Endothelial cell of umbilical vein (primary cell): ENCODE results near the gene STYX. TPM values are rescaled to one million over a fixed set of nuclear protein-coding genes. Genes with fewer than 3 reads are reported as not detected.

ENCODE experiments used
- BruUV-seq: library from RNA; stranded (reverse); fragments of 400-500 nt; replicated peaks from 2 replicates; lab custom pipeline; 2021; lab: Mats Ljungman, UMichigan
- CTCF ChIA-PET: fragments of 300-600, 350-600 bp; sonication (Branson Sonifier 250); formaldehyde crosslinking; loops from one replicate; lab custom pipeline; 2021; ENCODE audit warnings: antibody characterized with exemption, inconsistent platforms; lab: Charles Lee
- POLR2A ChIA-PET: fragments of 300-600, 350-600 bp; sonication (Branson Sonifier 250); formaldehyde crosslinking; loops from one replicate; lab custom pipeline; 2021; ENCODE audit warnings: antibody characterized with exemption, inconsistent platforms; lab: Charles Lee
- DNase-seq: peaks from one replicate; pipeline ENCODE4 v3.0.0-alpha.2; 2011; ENCODE audit warnings: low read depth, low spot score
- FAIRE-seq: peaks from 2 replicates; lab custom pipeline; 2011; peaks lifted over from hg19 to GRCh38; lab: Jason Lieb, UNC
- H2AFZ ChIP-seq: 2 replicates; pipeline ENCODE4 v1.6.0; 2012; ENCODE audit warnings: low read depth, low read length, control low read depth, inconsistent platforms
- H3K27ac ChIP-seq: 2 replicates; pipeline ENCODE4 v1.5.1; 2011; ENCODE audit warnings: low read depth, mild to moderate bottlenecking, control low read depth, low read length, moderate library complexity; ENCODE audit not compliant: insufficient read depth
- H3K27me3 ChIP-seq, 2 experiments: 2 replicates each; pipeline versions ENCODE4 v1.6.0 to v1.6.1; 2011; ENCODE audit warnings: low read length in 2 of 2, mixed read lengths in 1 of 2; ENCODE audit not compliant: control insufficient read depth in 2 of 2, insufficient read depth in 2 of 2
- H3K36me3 ChIP-seq, 2 experiments: 2 replicates in 1 of 2; 3 replicates in 1 of 2; pipeline ENCODE4 v1.5.1; 2011; ENCODE audit warnings: low read length in 2 of 2, mild to moderate bottlenecking in 1 of 2, moderate library complexity in 1 of 2; ENCODE audit not compliant: control insufficient read depth in 2 of 2, insufficient read depth in 2 of 2; ENCODE audit errors: extremely low read depth in 1 of 2
- H3K4me1 ChIP-seq: 3 replicates; pipeline ENCODE4 v1.5.1; 2011; ENCODE audit warnings: mild to moderate bottlenecking, low read length; ENCODE audit not compliant: control insufficient read depth, insufficient read depth; ENCODE audit errors: extremely low read depth
- H3K4me2 ChIP-seq: 2 replicates; pipeline ENCODE4 v1.6.1; 2011; ENCODE audit warnings: low read length, control low read depth, mixed read lengths; ENCODE audit not compliant: insufficient read depth
- H3K4me3 ChIP-seq, 3 experiments: fragments of 200-600 bp in 1 of 3; sonication (generic), shearing (Covaris generic) in 1 of 3; replicated peaks in 1 of 3; 2 replicates each; pipeline ENCODE4 v1.5.1; 2011 to 2016; ENCODE audit warnings: control low read depth in 3 of 3, low read length in 3 of 3, mild to moderate bottlenecking in 2 of 3, inconsistent platforms in 1 of 3, low read depth in 1 of 3, moderate library complexity in 1 of 3; ENCODE audit not compliant: insufficient read depth in 1 of 3
- H3K79me2 ChIP-seq: 2 replicates; pipeline ENCODE4 v1.6.0; 2012; ENCODE audit warnings: low read length, inconsistent platforms; ENCODE audit not compliant: control insufficient read depth, insufficient read depth
- H3K9ac ChIP-seq: replicated peaks from 2 replicates; pipeline ENCODE3; 2011; ENCODE audit warnings: low read length, control low read depth; ENCODE audit not compliant: insufficient read depth; ENCODE audit errors: extremely low read depth
- H3K9me1 ChIP-seq: replicated peaks from 3 replicates; pipeline ENCODE4 v1.6.0; 2011; ENCODE audit warnings: mild to moderate bottlenecking, low read length; ENCODE audit not compliant: control insufficient read depth, insufficient read depth; ENCODE audit errors: extremely low read depth
- H3K9me3 ChIP-seq: replicated peaks from 2 replicates; pipeline ENCODE4 v1.5.1; 2012; ENCODE audit warnings: low read length, inconsistent platforms; ENCODE audit not compliant: control insufficient read depth, insufficient read depth
- H4K20me1 ChIP-seq: replicated peaks from 2 replicates; pipeline ENCODE3; 2011; ENCODE audit warnings: mild to moderate bottlenecking, low read length; ENCODE audit not compliant: control insufficient read depth, insufficient read depth; ENCODE audit errors: extremely low read depth
- EZH2 ChIP-seq: IDR thresholded peaks from 2 replicates; pipeline ENCODE4 v1.6.1; 2012; ENCODE audit warnings: borderline replicate concordance, low read depth, mild to moderate bottlenecking, moderate library complexity, low read length, inconsistent platforms; ENCODE audit not compliant: severe bottlenecking
- FOS ChIP-seq: IDR thresholded peaks from 2 replicates; pipeline ENCODE4 v1.6.1; 2011; ENCODE audit warnings: mild to moderate bottlenecking, low read length, moderate library complexity, borderline replicate concordance; ENCODE audit not compliant: insufficient read depth
- GATA2 ChIP-seq: IDR thresholded peaks from 2 replicates; pipeline ENCODE4 v1.7.0; 2011; ENCODE audit warnings: low read depth, mild to moderate bottlenecking, moderate library complexity, mixed read lengths, low read length; ENCODE audit not compliant: insufficient read length, insufficient read depth
- JUN ChIP-seq: IDR thresholded peaks from 2 replicates; pipeline ENCODE4 v1.6.1; 2011; ENCODE audit warnings: borderline replicate concordance, low read depth; ENCODE audit not compliant: insufficient read length, insufficient read depth
- MAX ChIP-seq: IDR thresholded peaks from 2 replicates; pipeline ENCODE4 v1.6.1; 2011; ENCODE audit not compliant: insufficient read depth, insufficient read length
- MYC ChIP-seq: IDR thresholded peaks from one replicate; pipeline ENCODE4 v1.6.1; 2011; ENCODE audit warnings: mild to moderate bottlenecking, low read depth, low read length
- POLR2A ChIP-seq: IDR thresholded peaks from 2 replicates; pipeline ENCODE4 v1.6.1; 2012; ENCODE audit warnings: low read depth, mild to moderate bottlenecking, control low read depth, low read length
- POLR2AphosphoS5 ChIP-seq: IDR thresholded peaks from 2 replicates; pipeline ENCODE4 v1.6.1; 2012; ENCODE audit warnings: low read depth, mild to moderate bottlenecking, control low read depth, low read length, moderate library complexity; ENCODE audit not compliant: insufficient read depth
- dilution Hi-C: fragments of 300-500 bp; cut with MboI; formaldehyde crosslinking; loops from one replicate; pipeline ENCODE4 v1.15.0; 2019; ENCODE audit warnings: low sequenced_read_pairs; ENCODE audit not compliant: extremely low pct_ligation_motif_present
- intact Hi-C: fragments of 100-400 bp; cut with micrococcal nuclease; formaldehyde crosslinking; loops from one replicate; pipeline ENCODE4 v1.10.0; 2022
- polyA plus RNA-seq, 4 experiments: library from polyadenylated mRNA; depleted of rRNA in 3 of 4; stranded (reverse) in 3 of 4; unstranded in 1 of 4; fragments of >200 nt; gene quantifications; 2 replicates each; pipeline versions ENCODE4 v1.2.1 to v1.2.3, GENCODE V29; 2011 to 2012; ENCODE audit warnings: missing spikeins in 1 of 4
- total RNA-seq: library from RNA; stranded (reverse); gene quantifications from 2 replicates; pipeline ENCODE4 v1.2.3, GENCODE V29; 2021
- TF ChIP-seq, protein P1 (sequence below), 2 donors: IDR thresholded peaks; 1 replicate in 1 of 2; 2 replicates in 1 of 2; pipeline ENCODE4 v1.5.1; 2011; ENCODE audit warnings: low read length in 2 of 2, mild to moderate bottlenecking in 2 of 2, moderate library complexity in 2 of 2, control low read depth in 1 of 2, inconsistent platforms in 1 of 2, low read depth in 1 of 2; ENCODE audit not compliant: insufficient read depth in 1 of 2; ENCODE audit errors: extremely low read depth in 1 of 2

Gene STYX
- total and polyA plus RNA-seq, 2 donors (not counting 3 experiments of a cell fraction or from before 2014, with no cell fraction given), result 6.2 to 21.3 TPM

- intact Hi-C loops (no loop called here), dilution Hi-C loops (no loop called here)
- no peak overlapping the region for H3K27ac ChIP-seq
- H3K79me2 ChIP-seq, result peaks cover 2% of the 10 kb centered on the region
- H2AFZ ChIP-seq, result no peak overlapping the region
- H4K20me1 ChIP-seq, result no peaks in the 10 kb centered on the region
- no peak overlapping the region for H3K4me3 ChIP-seq
- DNase-seq (no peak), FAIRE-seq (no peak)
- H3K4me2 ChIP-seq, result no peak overlapping the region
- TF ChIP-seq GATA2, result no peak
- no peak for TF ChIP-seq FOS
- TF ChIP-seq EZH2, result no peak
- no peak for TF ChIP-seq POLR2A
- TF ChIP-seq MYC, result no peak
- no peak for TF ChIP-seq JUN
- TF ChIP-seq POLR2AphosphoS5, result no peak
- TF ChIP-seq MAX, result no peak
- TF ChIP-seq, protein P1, sequence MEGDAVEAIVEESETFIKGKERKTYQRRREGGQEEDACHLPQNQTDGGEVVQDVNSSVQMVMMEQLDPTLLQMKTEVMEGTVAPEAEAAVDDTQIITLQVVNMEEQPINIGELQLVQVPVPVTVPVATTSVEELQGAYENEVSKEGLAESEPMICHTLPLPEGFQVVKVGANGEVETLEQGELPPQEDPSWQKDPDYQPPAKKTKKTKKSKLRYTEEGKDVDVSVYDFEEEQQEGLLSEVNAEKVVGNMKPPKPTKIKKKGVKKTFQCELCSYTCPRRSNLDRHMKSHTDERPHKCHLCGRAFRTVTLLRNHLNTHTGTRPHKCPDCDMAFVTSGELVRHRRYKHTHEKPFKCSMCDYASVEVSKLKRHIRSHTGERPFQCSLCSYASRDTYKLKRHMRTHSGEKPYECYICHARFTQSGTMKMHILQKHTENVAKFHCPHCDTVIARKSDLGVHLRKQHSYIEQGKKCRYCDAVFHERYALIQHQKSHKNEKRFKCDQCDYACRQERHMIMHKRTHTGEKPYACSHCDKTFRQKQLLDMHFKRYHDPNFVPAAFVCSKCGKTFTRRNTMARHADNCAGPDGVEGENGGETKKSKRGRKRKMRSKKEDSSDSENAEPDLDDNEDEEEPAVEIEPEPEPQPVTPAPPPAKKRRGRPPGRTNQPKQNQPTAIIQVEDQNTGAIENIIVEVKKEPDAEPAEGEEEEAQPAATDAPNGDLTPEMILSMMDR (IDR thresholded peaks at IDR 0.05; ENCODE audit: extremely low read depth in 1 of 2, insufficient read depth in 1 of 2, low read depth in 1 of 2, low read length in 2 of 2), result no peak
- no peaks in the 10 kb centered on the region for H3K27me3 ChIP-seq
- H3K9ac ChIP-seq, result no peak overlapping the region
- BruUV-seq, result no TSS peak
- no peaks in the 10 kb centered on the region for H3K9me3 ChIP-seq
- H3K36me3 ChIP-seq, result peaks cover 9 to 22% of the 10 kb centered on the region in 2 experiments
- H3K4me1 ChIP-seq, result peaks cover 20% of the 10 kb centered on the region
- no peaks in the 10 kb centered on the region for H3K9me1 ChIP-seq
- ChIA-PET POLR2A (no interaction called here), CTCF (interaction anchor here (1.5 kb wide), 1 partner anchor 9 kb away, joined by 4 read pairs; no protein-coding TSS in a partner anchor)
Observed at GRCh38 chr14:52778702-52779101, 48.7 kb downstream of the STYX start.
